HEK293 (cell line): ENCODE results near the gene COL24A1.

Experiments
- CTCF ChIA-PET: fragments of 350-600 bp; formaldehyde crosslinking; extraction: SDS; loops from one replicate; lab custom pipeline; 2021; ENCODE audit warnings: antibody characterized with exemption; lab: Yijun Ruan, JAX
- POLR2A ChIA-PET: fragments of 300-600 bp; formaldehyde crosslinking; extraction: SDS; loops from one replicate; lab custom pipeline; 2020; ENCODE audit warnings: antibody characterized with exemption, inconsistent platforms; lab: Yijun Ruan, JAX
- H3K27ac ChIP-seq: fragments of 200-500 bp; sonication (Bioruptor generic); 2 replicates; pipeline ENCODE4 v1.5.1; 2014; ENCODE audit warnings: low read depth, low read length, control low read depth, inconsistent platforms; ENCODE audit errors: extremely low read depth
- H3K36me3 ChIP-seq, 2 experiments: fragments of 200-500 bp in 1 of 2; sonication (Bioruptor generic) in 1 of 2; 1 replicate in 1 of 2; 2 replicates in 1 of 2; pipeline ENCODE4 v1.5.1; 2014 to 2017; ENCODE audit warnings: inconsistent platforms in 2 of 2, low read length in 2 of 2; ENCODE audit not compliant: control insufficient read depth in 2 of 2, insufficient read depth in 1 of 2
- H3K4me1 ChIP-seq: fragments of 200-500 bp; sonication (Bioruptor generic); 2 replicates; pipeline ENCODE4 v1.5.1; 2014; ENCODE audit warnings: mild to moderate bottlenecking, low read length, inconsistent platforms; ENCODE audit not compliant: control insufficient read depth, insufficient read depth
- H3K4me3 ChIP-seq: 2 replicates; pipeline ENCODE4 v1.5.1; 2011; ENCODE audit warnings: low read depth, mild to moderate bottlenecking, control low read depth, low read length, moderate library complexity
- H3K9me3 ChIP-seq: fragments of 200-500 bp; sonication (Bioruptor generic); 2 replicates; pipeline ENCODE4 v1.5.1; 2014; ENCODE audit warnings: low read depth, low read length, inconsistent platforms; ENCODE audit not compliant: control insufficient read depth, insufficient read depth
- FEZF1 ChIP-seq: fragments of 450-650 bp; formaldehyde crosslinking; IDR thresholded peaks from 2 replicates; pipeline ENCODE4 v1.5.1; 2016; ENCODE audit warnings: missing biosample characterization, missing genetic modification characterization
- GLI4 ChIP-seq: fragments of 450-650 bp; formaldehyde crosslinking; IDR thresholded peaks from 2 replicates; pipeline ENCODE4 v1.5.1; 2016; ENCODE audit warnings: missing biosample characterization, missing genetic modification characterization
- GLIS2 ChIP-seq: fragments of 450-650 bp; formaldehyde crosslinking; IDR thresholded peaks from 2 replicates; pipeline ENCODE4 v1.5.1; 2016; ENCODE audit warnings: missing biosample characterization, missing genetic modification characterization
- HOXC10 ChIP-seq: sonication (generic); formaldehyde crosslinking; IDR thresholded peaks from 2 replicates; pipeline ENCODE4 v1.8.1; 2023; ENCODE audit warnings: mild to moderate bottlenecking, missing genetic modification reagents
- RBAK ChIP-seq: fragments of 450-650 bp; formaldehyde crosslinking; IDR thresholded peaks from 2 replicates; pipeline ENCODE4 v1.5.1; 2016; ENCODE audit warnings: missing biosample characterization, missing genetic modification characterization
- SCRT1 ChIP-seq: fragments of 450-650 bp; formaldehyde crosslinking; IDR thresholded peaks from 2 replicates; pipeline ENCODE4 v1.5.1; 2016; ENCODE audit warnings: missing biosample characterization, missing genetic modification characterization, borderline replicate concordance
- SETDB1 ChIP-seq: IDR thresholded peaks from one replicate; pipeline ENCODE4 v1.6.1; 2017; ENCODE audit warnings: mild to moderate bottlenecking, low read length, moderate library complexity, mixed read lengths; ENCODE audit not compliant: insufficient read length
- ZBTB17 ChIP-seq: fragments of 450-650 bp; formaldehyde crosslinking; IDR thresholded peaks from 2 replicates; pipeline ENCODE4 v1.5.1; 2016; ENCODE audit warnings: missing biosample characterization, missing genetic modification characterization
- ZBTB48 ChIP-seq: fragments of 450-650 bp; formaldehyde crosslinking; IDR thresholded peaks from 2 replicates; pipeline ENCODE4 v1.5.1; 2016; ENCODE audit warnings: missing biosample characterization, missing genetic modification characterization
- ZFP3 ChIP-seq: fragments of 450-650 bp; formaldehyde crosslinking; IDR thresholded peaks from 2 replicates; pipeline ENCODE4 v1.5.1; 2016; ENCODE audit warnings: low read depth, missing biosample characterization, missing genetic modification characterization
- ZNF248 ChIP-seq: fragments of 450-650 bp; formaldehyde crosslinking; IDR thresholded peaks from 2 replicates; pipeline ENCODE4 v1.5.1; 2017; ENCODE audit warnings: missing biosample characterization, missing genetic modification characterization
- ZNF274 ChIP-seq, 2 experiments: fragments of 200-500 bp in 1 of 2; fragments of 450-650 bp in 1 of 2; sonication (Bioruptor generic) in 1 of 2; formaldehyde crosslinking in 1 of 2; IDR thresholded peaks; 2 replicates each; pipeline versions ENCODE4 v1.5.1 to v1.6.1; 2014 to 2016; ENCODE audit warnings: borderline replicate concordance in 1 of 2, inconsistent platforms in 1 of 2, low read length in 1 of 2, missing biosample characterization in 1 of 2, missing genetic modification characterization in 1 of 2
- ZNF394 ChIP-seq: fragments of 450-650 bp; formaldehyde crosslinking; IDR thresholded peaks from 2 replicates; pipeline ENCODE4 v1.5.1; 2016; ENCODE audit warnings: missing biosample characterization, missing genetic modification characterization, mild to moderate bottlenecking, moderate library complexity, borderline replicate concordance
- ZNF48 ChIP-seq: fragments of 450-650 bp; formaldehyde crosslinking; IDR thresholded peaks from 2 replicates; pipeline ENCODE4 v1.5.1; 2016; ENCODE audit warnings: missing biosample characterization, missing genetic modification characterization
- ZNF529 ChIP-seq: fragments of 450-650 bp; formaldehyde crosslinking; IDR thresholded peaks from 2 replicates; pipeline ENCODE4 v1.5.1; 2017; ENCODE audit warnings: missing genetic modification characterization, missing biosample characterization; ENCODE audit not compliant: insufficient replicate concordance
- ZNF548 ChIP-seq: fragments of 450-650 bp; formaldehyde crosslinking; IDR thresholded peaks from 2 replicates; pipeline ENCODE4 v1.5.1; 2016; ENCODE audit warnings: missing biosample characterization, missing genetic modification characterization
- ZNF654 ChIP-seq: fragments of 450-650 bp; formaldehyde crosslinking; IDR thresholded peaks from 2 replicates; pipeline ENCODE4 v1.5.1; 2016; ENCODE audit warnings: low read depth, missing biosample characterization, missing genetic modification characterization
- ZNF776 ChIP-seq: fragments of 450-650 bp; formaldehyde crosslinking; IDR thresholded peaks from 2 replicates; pipeline ENCODE4 v1.5.0; 2017; ENCODE audit warnings: missing biosample characterization, missing genetic modification characterization, borderline replicate concordance
- TF ChIP-seq, protein P1 (sequence below): fragments of 450-650 bp; formaldehyde crosslinking; conservative IDR thresholded peaks from 2 replicates; pipeline ENCODE4 v1.5.1; 2016; ENCODE audit warnings: low read depth, missing biosample characterization, missing genetic modification characterization
- TF ChIP-seq, protein P2 (sequence below): fragments of 450-650 bp; formaldehyde crosslinking; IDR thresholded peaks from 2 replicates; pipeline ENCODE4 v1.5.1; 2017; ENCODE audit warnings: missing biosample characterization, missing genetic modification characterization
- TF ChIP-seq, protein P3 (sequence below): fragments of 450-650 bp; formaldehyde crosslinking; IDR thresholded peaks from 2 replicates; pipeline ENCODE4 v1.5.0; 2017; ENCODE audit warnings: missing biosample characterization, missing genetic modification characterization, borderline replicate concordance
- TF ChIP-seq, protein P4 (sequence below): fragments of 450-650 bp; formaldehyde crosslinking; IDR thresholded peaks from 2 replicates; pipeline ENCODE4 v1.5.1; 2016; ENCODE audit warnings: missing biosample characterization, missing genetic modification characterization

The COL24A1 gene

DNA sequence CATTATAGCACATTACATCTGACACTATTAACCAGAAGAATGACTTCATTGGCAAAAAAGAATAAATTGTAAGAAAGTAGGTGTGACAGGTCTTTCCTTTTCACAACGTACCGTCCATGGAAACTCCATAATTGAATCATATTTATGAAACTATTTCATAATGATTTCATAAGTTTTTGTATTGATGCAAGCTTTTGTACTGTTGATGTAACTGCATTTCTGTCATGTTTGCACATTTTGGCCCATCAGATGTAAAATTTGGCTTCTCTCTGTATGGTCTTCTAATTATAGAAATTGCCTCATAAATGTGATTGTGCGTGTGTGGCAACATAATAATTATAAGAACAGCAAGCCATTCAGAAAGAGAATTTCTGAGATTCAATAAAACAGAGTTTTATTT, 267.7 kb downstream of the COL24A1 start:
- H3K36me3 ChIP-seq: no peaks in the 10 kb centered on the region
- no peak overlapping the region for H3K27ac ChIP-seq
- TF ChIP-seq GLIS2 (tag by site-specific recombination) (no peak), ZNF48 (tag by site-specific recombination) (no peak), ZNF248 (no peak), ZNF529 (no peak), ZBTB17 (no peak), ZBTB48 (no peak), GLI4 (tag by site-specific recombination) (no peak), ZFP3 (tag by site-specific recombination) (no peak), ZNF274 (IDR thresholded peaks at IDR 0.05; ENCODE audit: low read length) (no peak), ZNF274 (tag by site-specific recombination; IDR thresholded peaks at IDR 0.05; ENCODE audit: borderline replicate concordance) (no peak), RBAK (tag by site-specific recombination) (no peak), FEZF1 (tag by site-specific recombination) (no peak)
- H3K4me3 ChIP-seq: no peak overlapping the region
- H3K4me1 ChIP-seq: no peaks in the 10 kb centered on the region
- no peaks in the 10 kb centered on the region for H3K9me3 ChIP-seq
- ChIA-PET POLR2A (no interaction called here), CTCF (interaction anchor here (0.7 to 1.3 kb wide), 3 partner anchors 8 to 180 kb away, joined by 5 to 6 read pairs (median 6); partner anchors contain the start of gene ZNHIT6)

DNA sequence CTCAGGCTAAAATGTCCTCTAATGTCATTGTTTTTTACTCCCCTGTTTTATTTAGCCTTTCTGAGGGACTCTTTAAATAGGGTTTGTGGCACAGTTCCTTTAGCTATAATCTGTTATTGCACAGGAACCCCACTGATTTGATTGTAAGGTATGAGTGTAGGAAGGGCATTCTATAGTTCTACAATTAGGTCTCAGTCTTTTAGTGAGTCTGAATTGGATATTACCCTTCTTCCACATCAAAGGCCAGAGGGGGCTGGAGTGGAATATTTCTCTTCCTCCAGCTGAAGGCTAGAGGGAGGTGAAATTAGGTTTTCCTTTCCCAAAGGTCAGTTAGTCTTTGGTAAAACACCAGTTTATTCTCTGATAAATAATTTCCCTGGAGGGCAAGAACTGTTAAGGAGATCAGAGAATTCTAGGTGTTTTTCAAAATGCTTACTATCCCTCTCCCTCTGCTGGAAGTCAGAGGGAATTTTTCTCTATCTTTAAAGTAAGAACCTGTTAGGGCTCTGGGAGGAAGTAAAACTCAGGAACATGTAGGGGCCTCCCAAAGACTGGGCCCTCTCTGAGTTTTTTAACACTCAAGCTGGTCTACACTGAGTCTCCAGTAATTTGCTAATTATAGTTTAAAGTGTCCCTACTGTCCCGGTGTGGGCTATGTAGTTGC, 272.1 kb downstream of the COL24A1 start:
- TF ChIP-seq ZNF548 (tag by site-specific recombination) (no peak), SCRT1 (no peak), ZNF654 (tag by site-specific recombination) (peak; percentile 22; the same call in 1 of the 2 replicates), ZNF776 (no peak), ZNF394 (tag by site-specific recombination) (no peak)
- TF ChIP-seq, protein P1, sequence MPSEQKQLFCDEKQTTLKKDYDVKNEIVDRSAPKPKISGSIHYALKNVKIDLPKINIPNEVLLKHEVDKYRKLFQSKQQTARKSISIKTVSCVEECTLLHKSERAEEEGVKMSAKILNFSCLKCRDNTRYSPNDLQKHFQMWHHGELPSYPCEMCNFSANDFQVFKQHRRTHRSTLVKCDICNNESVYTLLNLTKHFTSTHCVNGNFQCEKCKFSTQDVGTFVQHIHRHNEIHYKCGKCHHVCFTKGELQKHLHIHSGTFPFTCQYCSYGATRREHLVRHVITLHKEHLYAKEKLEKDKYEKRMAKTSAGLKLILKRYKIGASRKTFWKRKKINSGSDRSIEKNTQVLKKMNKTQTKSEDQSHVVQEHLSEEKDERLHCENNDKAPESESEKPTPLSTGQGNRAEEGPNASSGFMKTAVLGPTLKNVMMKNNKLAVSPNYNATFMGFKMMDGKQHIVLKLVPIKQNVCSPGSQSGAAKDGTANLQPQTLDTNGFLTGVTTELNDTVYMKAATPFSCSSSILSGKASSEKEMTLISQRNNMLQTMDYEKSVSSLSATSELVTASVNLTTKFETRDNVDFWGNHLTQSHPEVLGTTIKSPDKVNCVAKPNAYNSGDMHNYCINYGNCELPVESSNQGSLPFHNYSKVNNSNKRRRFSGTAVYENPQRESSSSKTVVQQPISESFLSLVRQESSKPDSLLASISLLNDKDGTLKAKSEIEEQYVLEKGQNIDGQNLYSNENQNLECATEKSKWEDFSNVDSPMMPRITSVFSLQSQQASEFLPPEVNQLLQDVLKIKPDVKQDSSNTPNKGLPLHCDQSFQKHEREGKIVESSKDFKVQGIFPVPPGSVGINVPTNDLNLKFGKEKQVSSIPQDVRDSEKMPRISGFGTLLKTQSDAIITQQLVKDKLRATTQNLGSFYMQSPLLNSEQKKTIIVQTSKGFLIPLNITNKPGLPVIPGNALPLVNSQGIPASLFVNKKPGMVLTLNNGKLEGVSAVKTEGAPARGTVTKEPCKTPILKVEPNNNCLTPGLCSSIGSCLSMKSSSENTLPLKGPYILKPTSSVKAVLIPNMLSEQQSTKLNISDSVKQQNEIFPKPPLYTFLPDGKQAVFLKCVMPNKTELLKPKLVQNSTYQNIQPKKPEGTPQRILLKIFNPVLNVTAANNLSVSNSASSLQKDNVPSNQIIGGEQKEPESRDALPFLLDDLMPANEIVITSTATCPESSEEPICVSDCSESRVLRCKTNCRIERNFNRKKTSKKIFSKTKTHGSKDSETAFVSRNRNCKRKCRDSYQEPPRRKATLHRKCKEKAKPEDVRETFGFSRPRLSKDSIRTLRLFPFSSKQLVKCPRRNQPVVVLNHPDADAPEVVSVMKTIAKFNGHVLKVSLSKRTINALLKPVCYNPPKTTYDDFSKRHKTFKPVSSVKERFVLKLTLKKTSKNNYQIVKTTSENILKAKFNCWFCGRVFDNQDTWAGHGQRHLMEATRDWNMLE (tag by site-specific recombination): no peak
- Histone ChIP-seq H3K4me3 (no peak overlapping the region), H3K27ac (no peak overlapping the region), H3K9me3 (no peaks in the 10 kb centered on the region), H3K36me3 (no peaks in the 10 kb centered on the region), H3K4me1 (no peaks in the 10 kb centered on the region)
- ChIA-PET CTCF (interaction anchor here (0.6 to 1.6 kb wide), 9 partner anchors 10 to 303 kb away, joined by 3 to 6 read pairs (median 4); no protein-coding TSS in a partner anchor), POLR2A (interaction anchor here (1.7 kb wide), 1 partner anchor 176 kb away, joined by 4 read pairs; the partner anchor contains the start of gene ZNHIT6)

DNA sequence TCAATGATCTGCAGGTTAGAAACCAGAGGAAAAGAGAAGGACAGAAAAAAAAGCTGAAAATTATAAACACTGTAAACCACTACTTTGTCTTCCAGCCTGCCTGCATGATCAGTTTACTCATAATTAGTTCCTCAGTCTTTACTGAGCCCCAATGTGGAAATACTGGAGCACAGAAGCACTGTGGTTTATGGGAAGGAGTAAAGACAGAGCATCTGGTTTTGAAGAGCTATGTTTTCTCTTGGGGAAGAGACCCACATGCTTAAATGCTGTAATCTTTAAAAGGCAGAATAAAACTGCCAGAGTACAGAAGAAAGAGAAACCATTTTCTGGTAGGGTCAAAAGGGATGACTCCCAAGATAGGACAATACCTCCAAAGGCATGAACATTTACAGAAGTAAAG, 289.4 kb downstream of the COL24A1 start:
- POLR2A ChIA-PET: no interaction called here
- H3K4me3 ChIP-seq: no peak overlapping the region
- no peaks in the 10 kb centered on the region for H3K9me3 ChIP-seq
- CTCF ChIA-PET: interaction anchor here (0.6 to 1.9 kb wide), 2 partner anchors 17 to 112 kb away, joined by 4 read pairs; no protein-coding TSS in a partner anchor
- no peaks in the 10 kb centered on the region for H3K4me1 ChIP-seq
- no peak overlapping the region for H3K27ac ChIP-seq
- H3K36me3 ChIP-seq: no peaks in the 10 kb centered on the region
- TF ChIP-seq, protein P2, sequence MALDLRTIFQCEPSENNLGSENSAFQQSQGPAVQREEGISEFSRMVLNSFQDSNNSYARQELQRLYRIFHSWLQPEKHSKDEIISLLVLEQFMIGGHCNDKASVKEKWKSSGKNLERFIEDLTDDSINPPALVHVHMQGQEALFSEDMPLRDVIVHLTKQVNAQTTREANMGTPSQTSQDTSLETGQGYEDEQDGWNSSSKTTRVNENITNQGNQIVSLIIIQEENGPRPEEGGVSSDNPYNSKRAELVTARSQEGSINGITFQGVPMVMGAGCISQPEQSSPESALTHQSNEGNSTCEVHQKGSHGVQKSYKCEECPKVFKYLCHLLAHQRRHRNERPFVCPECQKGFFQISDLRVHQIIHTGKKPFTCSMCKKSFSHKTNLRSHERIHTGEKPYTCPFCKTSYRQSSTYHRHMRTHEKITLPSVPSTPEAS (tag by site-specific recombination): no peak
- TF ChIP-seq ZBTB48: no peak
- TF ChIP-seq SETDB1: no peak
- TF ChIP-seq, protein P3, sequence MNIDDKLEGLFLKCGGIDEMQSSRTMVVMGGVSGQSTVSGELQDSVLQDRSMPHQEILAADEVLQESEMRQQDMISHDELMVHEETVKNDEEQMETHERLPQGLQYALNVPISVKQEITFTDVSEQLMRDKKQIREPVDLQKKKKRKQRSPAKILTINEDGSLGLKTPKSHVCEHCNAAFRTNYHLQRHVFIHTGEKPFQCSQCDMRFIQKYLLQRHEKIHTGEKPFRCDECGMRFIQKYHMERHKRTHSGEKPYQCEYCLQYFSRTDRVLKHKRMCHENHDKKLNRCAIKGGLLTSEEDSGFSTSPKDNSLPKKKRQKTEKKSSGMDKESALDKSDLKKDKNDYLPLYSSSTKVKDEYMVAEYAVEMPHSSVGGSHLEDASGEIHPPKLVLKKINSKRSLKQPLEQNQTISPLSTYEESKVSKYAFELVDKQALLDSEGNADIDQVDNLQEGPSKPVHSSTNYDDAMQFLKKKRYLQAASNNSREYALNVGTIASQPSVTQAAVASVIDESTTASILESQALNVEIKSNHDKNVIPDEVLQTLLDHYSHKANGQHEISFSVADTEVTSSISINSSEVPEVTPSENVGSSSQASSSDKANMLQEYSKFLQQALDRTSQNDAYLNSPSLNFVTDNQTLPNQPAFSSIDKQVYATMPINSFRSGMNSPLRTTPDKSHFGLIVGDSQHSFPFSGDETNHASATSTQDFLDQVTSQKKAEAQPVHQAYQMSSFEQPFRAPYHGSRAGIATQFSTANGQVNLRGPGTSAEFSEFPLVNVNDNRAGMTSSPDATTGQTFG (tag by site-specific recombination): no peak
- TF ChIP-seq HOXC10: no peak
- TF ChIP-seq, protein P4, sequence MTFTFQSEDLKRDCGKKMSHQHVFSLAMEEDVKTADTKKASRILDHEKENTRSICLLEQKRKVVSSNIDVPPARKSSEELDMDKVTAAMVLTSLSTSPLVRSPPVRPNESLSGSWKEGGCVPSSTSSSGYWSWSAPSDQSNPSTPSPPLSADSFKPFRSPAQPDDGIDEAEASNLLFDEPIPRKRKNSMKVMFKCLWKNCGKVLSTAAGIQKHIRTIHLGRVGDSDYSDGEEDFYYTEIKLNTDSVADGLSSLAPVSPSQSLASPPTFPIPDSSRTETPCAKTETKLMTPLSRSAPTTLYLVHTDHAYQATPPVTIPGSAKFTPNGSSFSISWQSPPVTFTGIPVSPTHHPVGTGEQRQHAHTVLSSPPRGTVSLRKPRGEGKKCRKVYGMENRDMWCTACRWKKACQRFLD: no peak
